Left colon (tissue), 2 donors: ENCODE data around the gene RAB27A. TPM values are rescaled to one million over a fixed set of nuclear protein-coding genes. Genes with fewer than 3 reads are reported as not detected.

Experiments used
- ATAC-seq: fragments of 200-7000 bp; cut with Tn5 transposase; one replicate; pipeline ENCODE4 v1.9.1; 2020; ENCODE audit warnings: mild to moderate bottlenecking, moderate library complexity
- DNase-seq, 2 donors: peaks; one replicate each; pipeline ENCODE4 v3.0.0-alpha.2; 2020
- intact Hi-C, 2 donors: fragments of 100-400 bp; cut with DNase I in 1 of 2; cut with micrococcal nuclease in 1 of 2; formaldehyde crosslinking; loops; one replicate each; pipeline versions ENCODE4 v1.11.2 to v1.14.0; 2022; cut with DNase I, micrococcal nuclease
- total RNA-seq, 2 donors: library from RNA; stranded (reverse); fragmentation: NEBNext Ultra II Directional; extraction: Animal tissue kit (Norgen Biotek cat#: 25700); gene quantifications; one replicate each; pipeline ENCODE4 v1.2.1, GENCODE V29; 2021
- donor health status: DM: no; HTN: no; CAD: no.
- donor health status: DM: yes; HTN: yes; CAD: no.

The RAB27A gene
- total RNA-seq, 2 donors from 2014 or later: 82.8 to 98.0 TPM

DNA sequence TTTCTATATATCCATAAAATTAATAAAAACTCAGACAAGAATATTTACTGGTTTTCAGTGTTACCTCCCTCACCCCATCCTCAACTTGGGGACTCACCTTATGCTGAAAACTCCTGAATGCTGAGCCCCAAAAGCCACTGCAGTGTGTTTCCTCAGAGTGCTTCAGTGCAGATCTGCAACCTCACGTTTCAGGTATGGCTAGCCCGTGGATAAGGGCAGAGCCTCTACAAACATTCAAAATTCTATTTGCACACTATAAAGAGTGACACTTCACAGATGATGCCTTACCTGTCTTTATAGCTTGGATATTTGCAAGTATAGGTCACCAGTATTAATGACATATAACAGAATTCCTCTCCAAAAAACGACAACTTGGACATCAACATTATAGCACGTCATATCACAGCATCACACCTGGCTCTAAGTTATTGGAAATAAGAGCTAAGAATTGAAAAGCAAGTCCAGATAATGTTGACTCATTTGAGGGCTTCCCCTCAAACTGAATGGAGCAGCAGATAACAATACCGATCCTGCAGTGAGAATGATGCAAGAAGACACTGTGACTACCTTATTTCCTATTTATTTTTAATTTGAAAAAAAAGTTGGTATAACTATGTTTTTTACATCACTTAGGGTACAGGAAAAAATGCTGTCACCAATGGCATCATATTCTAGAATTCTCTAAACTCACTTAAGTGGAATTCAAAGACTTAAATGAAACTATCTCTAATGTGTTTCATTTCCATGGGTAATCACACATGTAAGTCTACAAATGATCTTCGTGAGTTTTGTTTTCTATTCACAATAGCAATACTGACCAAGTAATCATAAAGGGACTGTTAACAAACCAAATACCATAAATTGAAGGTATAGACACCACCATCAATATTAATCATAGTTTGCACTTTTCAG lies 52.1 kb downstream of the RAB27A start:
- ATAC-seq (peak; percentile 71), DNase-seq (no peak)
- intact Hi-C loops: no loop called here

DNA sequence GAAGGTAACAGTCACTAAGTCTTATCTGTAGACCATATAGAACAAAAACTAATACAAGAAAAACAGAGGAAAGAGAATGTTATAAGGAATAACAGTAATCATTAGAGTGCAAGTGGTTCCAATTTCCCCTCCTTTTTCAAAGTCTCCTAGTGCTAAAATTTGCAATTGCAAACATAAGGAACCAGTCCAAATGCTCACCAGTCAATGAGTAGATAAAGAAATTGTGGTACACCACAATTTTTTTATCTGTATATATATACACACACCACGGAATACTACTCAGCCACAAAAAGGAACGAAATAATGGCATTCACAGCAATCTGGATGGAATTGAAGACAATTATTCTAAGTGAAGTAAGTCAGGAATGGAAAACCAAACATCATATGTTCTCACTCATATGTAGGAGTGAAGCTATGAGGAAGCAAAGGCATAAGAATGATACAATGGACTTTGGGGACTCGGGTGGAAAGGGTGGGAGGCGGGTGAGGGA lies 54.0 kb downstream of the RAB27A start:
- intact Hi-C loops: no loop called here
- ATAC-seq (no peak), DNase-seq (no peak)

DNA sequence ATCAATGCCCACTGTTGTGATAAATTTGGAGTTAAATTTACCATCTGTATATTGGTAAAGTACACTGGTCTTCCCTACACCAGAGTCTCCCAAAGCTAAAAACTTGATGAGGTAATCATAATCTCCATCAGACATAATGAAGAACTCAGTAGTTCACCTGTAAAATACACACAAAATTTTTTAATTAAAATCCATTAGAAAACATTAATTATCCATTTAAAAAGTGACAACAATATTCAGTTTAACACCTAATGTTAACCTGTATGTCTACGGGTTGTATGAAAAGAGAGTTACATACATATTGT lies 54.9 kb downstream of the RAB27A start:
- no peak for DNase-seq

DNA sequence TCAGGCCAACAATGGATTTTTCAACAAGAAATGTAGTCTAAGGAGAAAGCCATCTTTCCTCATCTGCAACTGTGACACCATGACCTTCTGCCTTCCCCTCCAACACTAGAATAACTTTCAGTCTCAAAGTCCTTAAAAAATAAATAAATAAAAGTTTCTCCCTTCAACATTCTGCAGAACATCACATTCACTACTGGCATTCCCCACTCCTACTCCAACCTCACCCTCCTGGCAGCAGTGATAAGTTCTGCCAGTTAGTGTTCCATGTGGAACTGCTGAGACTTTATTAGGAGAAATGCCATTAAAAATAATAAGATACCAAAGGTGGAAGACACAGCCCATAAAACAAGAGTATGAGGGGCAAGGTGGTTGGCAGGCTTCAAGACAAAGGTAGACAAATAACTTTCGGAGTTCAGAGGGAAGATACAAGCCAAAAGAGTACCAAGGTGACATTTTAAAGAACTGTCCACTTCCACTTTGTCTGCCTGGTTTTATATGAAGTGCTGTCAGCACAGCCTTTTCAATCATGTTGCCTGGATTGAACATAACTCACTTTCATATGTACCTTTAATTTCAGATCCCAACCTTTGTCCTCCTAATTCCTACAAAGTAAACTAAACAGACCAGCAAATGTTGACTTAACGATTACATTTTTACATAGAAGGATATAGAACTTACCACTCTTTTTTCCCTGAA lies 55.4 kb downstream of the RAB27A start:
- no peak for DNase-seq
- intact Hi-C loops: no loop called here
- ATAC-seq: peak; percentile 85

More for the DNA sequence above, 54.9 kb downstream of the RAB27A start:
- intact Hi-C loops: no loop called here
- ATAC-seq: no peak

DNA sequence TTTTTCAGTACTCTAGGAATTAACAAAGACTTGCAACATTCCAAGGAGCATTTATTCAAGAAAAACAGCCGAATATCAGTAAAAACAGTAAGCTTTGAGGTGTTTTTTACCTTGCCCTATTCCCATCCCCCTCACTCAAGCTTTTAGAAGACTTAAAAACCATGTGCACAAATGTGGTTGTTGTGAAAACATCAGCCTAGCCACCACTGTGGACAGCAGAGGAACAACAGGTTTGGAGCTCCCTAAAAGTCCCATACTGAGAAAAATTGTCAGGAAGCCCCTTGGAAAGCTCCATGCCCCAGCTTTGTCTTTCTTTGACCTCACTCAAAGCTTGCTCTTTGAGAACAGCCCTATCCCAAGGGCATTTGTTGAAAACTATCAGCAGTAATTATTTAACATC lies 58.2 kb downstream of the RAB27A start:
- ATAC-seq: no peak
- intact Hi-C loops: no loop called here
- no peak for DNase-seq

DNA sequence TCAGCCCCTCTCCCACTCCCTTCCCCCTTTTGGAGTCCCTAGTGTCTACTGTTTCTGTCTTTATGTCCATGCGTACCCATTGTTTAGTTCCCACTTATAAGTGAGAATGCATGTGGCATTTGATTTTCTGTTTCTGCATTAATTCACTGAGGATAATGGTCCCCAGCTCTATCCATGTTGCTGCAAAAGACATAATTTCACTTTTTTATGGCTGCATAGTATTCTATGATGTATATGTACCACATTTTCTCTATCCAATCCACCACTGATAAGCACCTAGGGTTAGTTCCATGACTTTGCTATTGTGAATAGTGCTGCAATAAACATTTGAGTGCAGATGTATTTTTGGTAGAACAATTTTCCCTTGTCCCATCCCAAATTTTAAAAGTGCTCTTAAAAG lies 58.7 kb downstream of the RAB27A start:
- no peak for ATAC-seq
- no peak for DNase-seq
- intact Hi-C loops: no loop called here

DNA sequence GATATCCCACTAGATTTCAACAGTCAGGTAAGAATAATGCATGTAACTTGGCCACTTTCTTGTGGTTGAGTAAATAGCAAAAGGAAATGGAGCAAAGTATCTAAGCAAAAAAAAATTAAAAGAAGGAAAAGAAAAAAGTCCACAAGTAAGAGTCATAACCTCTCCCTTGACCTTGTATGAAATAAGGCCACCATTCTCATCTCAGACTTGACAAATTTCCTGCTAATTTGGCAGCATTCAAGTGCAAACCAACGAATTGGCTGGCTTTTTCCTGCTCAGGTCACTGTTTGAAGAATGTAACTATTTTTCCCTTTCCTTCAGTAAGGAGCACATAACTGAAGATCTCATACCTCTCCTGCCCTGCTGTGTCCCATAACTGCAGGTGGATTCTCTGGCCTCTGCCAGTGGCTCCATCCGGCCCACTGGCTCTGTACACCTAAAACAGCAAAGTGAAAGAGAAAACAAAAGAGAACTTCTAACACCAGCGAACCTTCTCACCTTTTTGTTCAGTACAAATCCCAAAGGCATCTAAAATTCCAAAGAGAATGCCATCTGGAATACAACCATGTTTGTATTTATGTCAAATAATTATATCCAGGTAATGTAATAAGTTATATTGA lies 59.5 kb downstream of the RAB27A start:
- ATAC-seq: no peak
- DNase-seq: no peak
- intact Hi-C loops: no loop called here

DNA sequence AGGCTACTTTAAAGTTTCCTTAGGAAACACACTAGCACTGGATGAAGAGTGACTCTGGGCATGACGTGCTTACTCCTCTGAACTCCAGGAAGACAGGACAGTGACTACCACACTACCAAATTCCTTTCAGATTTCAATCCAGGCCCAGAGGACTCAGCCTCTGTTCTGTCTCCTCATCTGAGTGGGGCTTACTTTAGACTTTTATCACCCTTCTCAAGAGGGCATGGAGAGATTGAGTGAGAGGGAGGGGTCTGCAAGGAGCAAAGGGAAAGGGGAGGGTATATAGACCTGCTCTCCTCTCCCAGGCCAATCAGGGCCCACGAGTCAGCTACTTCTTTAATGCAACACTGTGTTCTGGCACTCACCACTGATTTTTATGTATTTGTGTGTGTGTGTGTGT lies 63.5 kb downstream of the RAB27A start:
- intact Hi-C loops: no loop called here
- DNase-seq: no peak
- no peak for ATAC-seq

DNA sequence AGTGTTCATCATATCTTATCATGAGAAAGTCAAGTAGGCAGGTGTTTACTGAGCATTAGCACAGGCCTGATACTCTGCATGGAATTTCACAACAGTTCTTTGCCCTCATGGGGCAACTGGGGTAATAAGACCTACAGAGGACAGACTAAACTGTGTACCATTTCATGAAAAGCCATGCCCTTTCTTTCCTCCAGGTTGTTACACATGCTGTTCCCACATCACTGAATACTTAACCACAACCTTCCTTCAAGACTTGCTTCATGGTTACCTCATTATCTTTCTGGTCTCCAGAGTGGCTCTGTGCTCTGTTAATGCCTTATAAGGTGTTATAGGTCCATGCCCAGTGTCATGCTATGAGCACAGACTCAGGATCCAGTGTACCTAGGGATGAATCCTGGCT lies 64.7 kb downstream of the RAB27A start:
- ATAC-seq (no peak), DNase-seq (no peak)
- intact Hi-C loops: no loop called here

DNA sequence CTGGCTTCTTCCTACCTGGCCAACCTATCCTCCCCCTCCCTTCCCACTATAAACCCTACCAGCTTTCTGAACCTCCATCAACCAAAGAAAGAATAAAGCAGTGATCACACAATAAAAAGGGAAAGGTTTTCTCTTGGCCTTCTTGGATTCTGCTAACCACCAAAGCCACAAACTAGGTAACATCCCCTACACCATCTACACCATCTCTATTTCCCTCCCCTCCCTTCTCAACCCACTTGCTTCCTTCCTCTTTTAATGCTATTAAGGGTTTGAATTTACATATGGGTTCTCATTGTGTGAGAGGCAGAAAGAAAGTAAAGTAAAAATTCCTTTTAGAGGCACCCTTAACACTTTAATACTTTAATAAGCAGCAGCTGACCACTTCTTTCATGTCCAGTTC lies 67.0 kb downstream of the RAB27A start:
- intact Hi-C loops: no loop called here
- no peak for DNase-seq
- no peak for ATAC-seq

DNA sequence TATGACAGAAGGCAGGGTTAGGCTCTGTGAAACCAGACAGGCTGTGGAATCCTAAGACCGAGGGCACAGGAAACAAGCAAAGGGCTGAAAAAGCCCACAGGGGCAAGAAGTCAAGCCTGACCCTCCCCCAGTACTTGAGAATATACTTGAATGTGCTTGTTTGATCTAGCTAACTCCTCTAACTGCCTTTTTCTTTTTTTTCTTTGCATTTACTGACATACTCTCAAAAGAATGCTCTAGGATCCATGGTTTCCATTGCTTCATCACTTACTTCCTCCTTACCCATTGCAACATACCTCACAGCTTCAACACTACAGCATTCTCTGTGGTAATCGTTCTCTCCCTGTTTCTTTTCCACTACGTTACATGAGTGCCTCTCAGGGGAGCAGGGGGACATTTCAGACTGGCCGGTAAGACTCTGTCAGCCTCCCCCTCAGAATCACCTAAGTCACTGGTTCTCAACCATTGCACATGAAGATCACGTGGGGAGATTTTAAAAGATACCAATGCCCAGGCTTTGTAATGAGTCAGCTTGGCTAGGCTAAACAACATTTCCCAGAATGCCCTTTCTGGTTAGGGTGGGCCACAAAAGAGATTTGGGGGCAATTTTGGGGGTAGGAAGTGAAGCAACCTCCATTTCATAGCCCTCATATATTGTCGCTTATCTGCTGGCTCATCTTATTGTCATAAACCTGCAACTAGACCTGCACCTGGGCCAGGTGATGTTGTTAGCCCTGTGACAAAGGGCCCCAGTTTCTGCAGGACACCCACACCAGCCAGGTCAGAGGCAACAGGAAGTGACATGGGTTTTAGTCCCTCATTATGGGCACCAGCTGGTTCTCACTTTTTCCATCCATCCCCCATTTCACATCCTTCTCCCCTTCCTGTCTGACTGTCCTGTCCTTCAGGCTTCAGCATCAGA lies 68.3 kb downstream of the RAB27A start:
- intact Hi-C loops: no loop called here

DNA sequence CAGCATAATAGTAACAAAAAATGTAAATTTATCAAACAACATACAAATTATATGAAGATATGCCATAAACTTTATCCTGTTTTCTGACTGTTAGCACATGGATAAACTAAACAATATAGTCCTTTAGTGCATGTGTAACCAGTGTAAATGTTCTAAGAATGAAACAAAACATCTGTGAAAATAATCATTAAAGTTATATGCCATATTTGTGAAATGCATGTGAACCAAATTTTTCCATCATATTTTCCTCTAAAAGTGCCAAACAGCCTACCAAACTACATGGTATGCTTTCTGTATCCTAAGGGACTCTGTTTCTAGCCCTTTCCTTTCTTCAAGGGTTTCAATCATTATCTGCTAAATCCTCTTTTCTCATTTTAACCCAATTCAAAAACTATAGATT lies 69.0 kb downstream of the RAB27A start:
- intact Hi-C loops: no loop called here
- ATAC-seq (no peak), DNase-seq (no peak)

More for the DNA sequence above, 68.3 kb downstream of the RAB27A start:
- DNase-seq (no peak), ATAC-seq (peak; percentile 31)

DNA sequence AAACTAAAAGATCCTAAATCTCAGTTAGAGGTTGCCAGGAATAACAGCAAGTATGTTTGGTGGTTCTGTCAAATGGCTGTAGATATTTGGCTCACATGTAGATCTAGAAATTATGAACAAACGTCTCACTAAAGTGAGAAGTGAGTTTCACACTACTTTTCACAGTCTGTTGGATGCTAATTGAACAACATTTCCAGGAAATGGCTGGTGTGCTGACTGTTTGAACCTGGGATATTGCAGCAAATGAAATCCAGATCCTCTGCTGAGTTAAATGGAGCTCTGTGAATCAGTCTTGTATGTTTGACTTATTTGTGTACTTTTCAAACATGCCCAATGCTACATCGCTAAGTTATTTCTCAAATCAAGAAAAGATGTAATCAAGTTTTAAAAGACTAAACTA lies 71.6 kb downstream of the RAB27A start:
- intact Hi-C loops: loop anchor here (5.0 kb wide), 1 partner anchor 74 kb away; no protein-coding TSS in a partner anchor
- ATAC-seq: no peak

DNA sequence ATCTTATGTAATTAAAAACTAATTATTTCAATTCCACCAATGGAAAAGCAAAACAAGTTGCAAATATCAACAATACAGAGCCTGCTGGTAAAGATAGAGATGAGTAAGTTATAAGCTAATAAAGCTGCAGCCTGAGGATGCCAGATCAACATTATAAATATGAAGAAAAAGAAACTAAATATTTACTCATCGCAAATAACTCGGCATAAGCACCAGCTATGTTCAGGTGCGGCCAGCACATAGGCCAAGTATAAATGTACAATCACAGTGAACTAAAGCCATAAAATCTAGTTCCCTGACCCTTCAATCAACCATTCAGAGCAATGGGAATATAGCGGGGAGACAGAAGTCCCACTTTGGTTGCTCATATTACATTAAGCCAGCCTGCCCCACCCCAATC lies 85.1 kb downstream of the RAB27A start:
- intact Hi-C loops: no loop called here
- DNase-seq: no peak
- ATAC-seq: peak; percentile 47

More for the DNA sequence above, 71.6 kb downstream of the RAB27A start:
- no peak for DNase-seq

DNA sequence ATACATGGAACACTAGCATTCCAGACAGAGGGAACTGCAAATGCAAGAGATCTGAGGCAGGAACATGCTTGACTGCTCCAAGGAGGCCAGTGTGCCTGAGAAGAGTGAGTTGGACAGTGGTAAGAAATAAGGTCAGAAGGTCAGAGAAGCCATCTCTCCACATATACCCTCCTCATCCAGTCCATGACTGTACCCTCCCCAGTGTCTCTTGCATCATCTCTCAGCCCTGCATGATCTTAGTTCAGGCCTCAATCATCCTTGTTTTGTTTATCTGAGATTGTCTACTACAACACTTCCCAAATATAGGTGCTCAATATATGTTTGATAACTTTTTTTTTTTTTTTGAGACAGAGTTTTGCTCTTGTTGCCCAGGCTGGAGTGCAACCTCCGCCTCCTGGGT lies 87.4 kb downstream of the RAB27A start:
- intact Hi-C loops: no loop called here
- no peak for DNase-seq
- no peak for ATAC-seq

DNA sequence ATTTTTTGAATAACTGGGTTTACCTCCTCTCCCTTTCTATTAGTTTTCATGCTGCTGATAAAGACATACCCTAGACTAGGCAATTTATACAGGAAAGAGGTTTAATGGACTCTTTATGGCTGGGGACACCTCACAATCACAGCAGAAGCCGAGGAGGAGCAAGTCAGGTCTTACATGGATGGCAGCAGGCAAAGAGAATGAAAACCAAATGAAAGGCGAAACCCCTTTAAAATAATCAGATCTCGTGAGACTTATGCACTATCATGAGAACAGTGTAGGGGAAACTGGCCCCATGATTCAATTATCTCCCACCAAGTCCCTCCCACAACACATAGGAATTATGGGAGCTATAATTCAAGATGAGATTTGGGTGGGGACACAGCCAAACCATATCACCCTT lies 90.9 kb downstream of the RAB27A start:
- ATAC-seq (no peak), DNase-seq (no peak)
- intact Hi-C loops: no loop called here

DNA sequence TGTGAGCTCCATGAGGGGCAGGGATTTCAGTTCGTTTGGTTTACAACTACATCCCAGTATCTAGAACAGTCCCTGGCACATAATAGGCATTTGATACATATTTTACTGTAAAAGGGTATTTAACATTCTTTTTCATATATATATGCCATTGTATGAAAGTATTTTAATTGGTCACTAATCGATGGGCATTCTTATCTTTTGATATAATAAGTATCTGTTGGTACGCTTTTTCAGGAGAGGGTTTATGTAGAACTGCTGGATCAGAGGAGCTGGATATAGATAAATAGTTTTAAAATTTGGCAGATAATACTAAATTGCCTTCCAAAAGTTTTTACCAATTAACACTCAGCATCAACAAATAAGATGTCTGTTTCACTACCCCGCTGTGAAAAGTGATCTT lies 91.9 kb downstream of the RAB27A start:
- ATAC-seq: no peak
- DNase-seq: no peak
- intact Hi-C loops: no loop called here

DNA sequence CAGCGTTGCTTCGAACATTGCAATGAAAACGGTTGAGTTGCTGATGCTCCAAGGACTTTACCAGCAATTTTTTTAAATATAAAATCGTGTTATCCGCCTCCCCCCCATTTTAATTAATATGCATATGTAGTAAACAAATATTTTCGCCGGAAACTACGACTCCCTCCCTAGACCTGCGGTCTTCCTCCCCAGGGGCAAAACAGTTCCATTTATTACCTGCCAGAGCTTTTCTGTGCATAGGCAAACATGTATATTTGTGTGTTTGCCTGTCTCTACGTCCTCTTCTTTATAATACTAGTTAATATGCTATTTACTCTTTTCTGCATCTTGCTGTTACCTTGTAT lies 92.3 kb downstream of the RAB27A start:
- ATAC-seq (no peak), DNase-seq (no peak)
- intact Hi-C loops: no loop called here
